Bronchial epithelial cell (primary cell): ENCODE measurements around the gene DYNC2I2. TPM values are rescaled to one million over a fixed set of nuclear protein-coding genes. Genes with fewer than 3 reads are reported as not detected.
"Not testable (repeated sequence)": the region's sequence is repeated elsewhere in the genome, so short reads cannot be mapped to it uniquely, and the experiment has no call there.

Experiments used
- DNase-seq: peaks from one replicate; pipeline ENCODE4 v3.0.0-alpha.2; 2010; ENCODE audit warnings: low read depth
- FAIRE-seq: peaks from 2 replicates; lab custom pipeline; 2011; peaks lifted over from hg19 to GRCh38; lab: Jason Lieb, UNC
- H3K27me3 ChIP-seq: 2 replicates; pipeline ENCODE4 v1.5.1; 2011; ENCODE audit warnings: low read length; ENCODE audit not compliant: control insufficient read depth, insufficient read depth
- H3K36me3 ChIP-seq: 2 replicates; pipeline ENCODE4 v1.5.1; 2011; ENCODE audit warnings: low read length; ENCODE audit not compliant: control insufficient read depth, insufficient read depth
- H3K4me3 ChIP-seq: 2 replicates; pipeline ENCODE4 v1.5.1; 2011; ENCODE audit warnings: mild to moderate bottlenecking, low read depth, low read length, control low read depth
- CTCF ChIP-seq: IDR thresholded peaks from 2 replicates; pipeline ENCODE4 v1.5.1; 2011; ENCODE audit warnings: mild to moderate bottlenecking, moderate library complexity, low read length, control low read depth, inconsistent platforms; ENCODE audit not compliant: insufficient read depth, severe bottlenecking
- total RNA-seq: library from RNA; depleted of rRNA; stranded (reverse); fragments of >200 nt; gene quantifications from 2 replicates; pipeline ENCODE4 v1.2.1, GENCODE V29; 2014

Gene DYNC2I2
- total RNA-seq, 1 donor from 2014 or later: 27.4 TPM

GRCh38 chr9:128587453-128587852 is 69.2 kb downstream of the DYNC2I2 start:
- no peak for DNase-seq
- TF ChIP-seq CTCF: no peak
- no peak for FAIRE-seq
- no peak overlapping the region for H3K4me3 ChIP-seq
- H3K27me3 ChIP-seq: no peaks in the 10 kb centered on the region
- peaks cover 38% of the 10 kb centered on the region for H3K36me3 ChIP-seq

DNA sequence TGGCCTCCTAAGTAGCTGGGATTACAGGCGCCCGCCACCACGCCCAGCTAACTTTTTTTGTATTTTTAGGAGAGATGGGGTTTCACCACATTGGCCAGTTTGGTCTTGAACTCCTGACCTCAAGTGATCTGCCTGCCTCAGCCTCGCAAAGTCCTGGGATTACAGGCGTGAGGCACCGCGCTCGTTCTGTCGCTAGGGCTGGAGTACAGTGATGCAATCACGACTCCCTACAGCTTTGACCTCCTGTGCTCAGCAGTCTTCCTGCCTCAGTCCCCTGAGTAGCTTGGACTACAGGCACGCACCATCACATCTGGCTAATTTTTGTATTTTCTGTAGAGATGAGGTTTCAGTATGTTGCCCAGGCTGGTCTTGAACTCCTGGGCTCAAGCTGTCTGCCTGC is 69.7 kb downstream of the DYNC2I2 start:
- not testable (repeated sequence) for FAIRE-seq
- peaks cover 38% of the 10 kb centered on the region for H3K36me3 ChIP-seq

DNA sequence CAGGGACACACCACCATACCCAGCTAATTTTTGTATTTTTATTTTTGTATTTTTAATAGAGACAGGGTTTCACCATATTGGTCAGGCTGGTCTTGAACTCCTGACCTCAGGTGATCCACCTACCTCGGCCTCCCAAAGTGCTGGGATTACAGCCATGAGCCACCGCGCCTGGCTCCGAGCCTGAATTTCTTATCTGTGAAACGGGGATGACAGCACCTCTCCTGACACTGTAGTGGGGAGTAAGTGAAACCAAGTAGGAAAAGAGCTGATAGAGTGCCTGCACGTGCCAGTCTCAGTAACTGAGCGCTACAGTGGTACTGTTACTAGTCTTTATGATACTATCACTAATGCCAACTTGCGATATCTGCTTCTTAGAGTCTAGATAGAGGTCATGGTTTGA is 71.5 kb downstream of the DYNC2I2 start:
- not testable (repeated sequence) for DNase-seq, H3K27me3 ChIP-seq, H3K4me3 ChIP-seq, FAIRE-seq
- peaks cover 36% of the 10 kb centered on the region for H3K36me3 ChIP-seq

More for the DNA sequence above, 69.7 kb downstream of the DYNC2I2 start:
- not testable (repeated sequence) for H3K4me3 ChIP-seq, DNase-seq, H3K27me3 ChIP-seq

Other genes starting within 250 kb of the DYNC2I2 start
- 12.4 and 28.2 TPM in 2 replicates for gene CERCAM, start 236.0 kb downstream of the DYNC2I2 start, total RNA-seq
- gene ODF2, start 200.8 kb downstream of the DYNC2I2 start, total RNA-seq: 17.6 and 27.1 TPM in 2 replicates
- 27.1 and 30.3 TPM in 2 replicates for gene GLE1, start 152.1 kb downstream of the DYNC2I2 start, total RNA-seq
- 159 and 277 TPM in 2 replicates for gene SPTAN1, start 104.3 kb downstream of the DYNC2I2 start, total RNA-seq
- 717 and 775 TPM in 2 replicates for gene SET, start 32.4 kb upstream of the DYNC2I2 start, total RNA-seq
- 1.5 and 2.1 TPM in 2 replicates for gene PKN3, start 45.7 kb upstream of the DYNC2I2 start, total RNA-seq
- gene ZDHHC12, start 67.3 kb upstream of the DYNC2I2 start, total RNA-seq: 27.4 and 46.0 TPM in 2 replicates
- gene ZER1, start 115.1 kb upstream of the DYNC2I2 start, total RNA-seq: 8.7 and 14.2 TPM in 2 replicates
- gene TBC1D13, start 130.4 kb upstream of the DYNC2I2 start, total RNA-seq: 11.8 and 12.6 TPM in 2 replicates
- 36.6 and 54.0 TPM in 2 replicates for gene ENDOG, start 161.7 kb upstream of the DYNC2I2 start, total RNA-seq
- 10.4 and 14.0 TPM in 2 replicates for gene SPOUT1, start 172.9 kb upstream of the DYNC2I2 start, total RNA-seq
- gene KYAT1, start 225.1 kb upstream of the DYNC2I2 start, total RNA-seq: 9.0 and 9.5 TPM in 2 replicates
- 259 and 329 TPM in 2 replicates for gene LRRC8A, start 225.3 kb upstream of the DYNC2I2 start, total RNA-seq